GM21619 (cell line): ENCODE measurements around the gene TRAF1.

Experiments
- ATAC-seq: cut with Tn5 transposase; IDR thresholded peaks from one replicate; pipeline ENCODE4 v1.9.1; 2021; ENCODE audit not compliant: unreplicated experiment

TRAF1 gene

GRCh38 chr9:120924698-120925534 is 1.7 kb downstream of the TRAF1 start:
- ATAC-seq, result no peak

GRCh38 chr9:120923620-120924328 is 2.8 kb downstream of the TRAF1 start:
- no peak for ATAC-seq

GRCh38 chr9:120922404-120923195 is 4.0 kb downstream of the TRAF1 start:
- no peak for ATAC-seq

- ATAC-seq, result no peak
These were observed 4.9 kb downstream of the TRAF1 start for GRCh38 chr9:120921661-120922181.

- ATAC-seq, result no peak
These were observed 5.8 kb downstream of the TRAF1 start for GRCh38 chr9:120920806-120921178.

GRCh38 chr9:120919843-120920805 is 6.5 kb downstream of the TRAF1 start:
- ATAC-seq, result no peak

GRCh38 chr9:120918931-120919842 is 7.4 kb downstream of the TRAF1 start:
- no peak for ATAC-seq

GRCh38 chr9:120917929-120918762 is 8.4 kb downstream of the TRAF1 start:
- ATAC-seq, result no peak

- no peak for ATAC-seq
These were observed 9.4 kb downstream of the TRAF1 start for GRCh38 chr9:120916991-120917880.

- ATAC-seq, result no peak
These were observed 10.0 kb downstream of the TRAF1 start for GRCh38 chr9:120916588-120916987.

- no peak for ATAC-seq
These were observed 10.6 kb downstream of the TRAF1 start for GRCh38 chr9:120915854-120916470.

- ATAC-seq, result no peak
These were observed 11.6 kb downstream of the TRAF1 start for GRCh38 chr9:120914953-120915352.

- no peak for ATAC-seq
These were observed 12.2 kb downstream of the TRAF1 start for GRCh38 chr9:120914396-120914795.

- no peak for ATAC-seq
These were observed 12.8 kb downstream of the TRAF1 start for GRCh38 chr9:120913647-120914264.

GRCh38 chr9:120912958-120913646 is 13.5 kb downstream of the TRAF1 start:
- no peak for ATAC-seq
